GM12874 (cell line): ENCODE data around the gene HTR3C.

ENCODE experiments used
- TF ChIP-seq, protein P1 (sequence below): IDR thresholded peaks from 2 replicates; pipeline ENCODE4 v1.5.1; 2011; ENCODE audit warnings: low read depth, mild to moderate bottlenecking, control low read depth, low read length, moderate library complexity; ENCODE audit not compliant: insufficient read depth

Gene HTR3C

DNA sequence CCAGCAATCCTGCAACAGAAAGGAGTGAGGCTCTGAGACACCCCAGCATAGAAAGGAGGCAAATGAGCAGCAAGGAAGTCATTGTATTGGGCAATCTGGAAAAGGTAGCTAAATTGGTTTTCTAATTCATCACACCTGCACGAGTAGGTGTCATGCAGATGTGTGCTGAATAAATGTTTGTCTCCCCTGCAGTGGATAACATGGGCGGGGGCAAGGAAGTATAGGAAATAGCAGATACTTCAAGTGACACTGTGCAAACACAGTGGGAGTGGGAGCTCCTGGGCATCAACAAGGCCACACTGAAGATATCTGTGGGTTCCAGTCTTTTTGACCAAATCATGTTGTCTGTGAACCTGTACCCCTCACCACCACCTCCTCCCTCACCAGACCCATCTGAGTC, 29.6 kb downstream of the HTR3C start:
- TF ChIP-seq, protein P1, sequence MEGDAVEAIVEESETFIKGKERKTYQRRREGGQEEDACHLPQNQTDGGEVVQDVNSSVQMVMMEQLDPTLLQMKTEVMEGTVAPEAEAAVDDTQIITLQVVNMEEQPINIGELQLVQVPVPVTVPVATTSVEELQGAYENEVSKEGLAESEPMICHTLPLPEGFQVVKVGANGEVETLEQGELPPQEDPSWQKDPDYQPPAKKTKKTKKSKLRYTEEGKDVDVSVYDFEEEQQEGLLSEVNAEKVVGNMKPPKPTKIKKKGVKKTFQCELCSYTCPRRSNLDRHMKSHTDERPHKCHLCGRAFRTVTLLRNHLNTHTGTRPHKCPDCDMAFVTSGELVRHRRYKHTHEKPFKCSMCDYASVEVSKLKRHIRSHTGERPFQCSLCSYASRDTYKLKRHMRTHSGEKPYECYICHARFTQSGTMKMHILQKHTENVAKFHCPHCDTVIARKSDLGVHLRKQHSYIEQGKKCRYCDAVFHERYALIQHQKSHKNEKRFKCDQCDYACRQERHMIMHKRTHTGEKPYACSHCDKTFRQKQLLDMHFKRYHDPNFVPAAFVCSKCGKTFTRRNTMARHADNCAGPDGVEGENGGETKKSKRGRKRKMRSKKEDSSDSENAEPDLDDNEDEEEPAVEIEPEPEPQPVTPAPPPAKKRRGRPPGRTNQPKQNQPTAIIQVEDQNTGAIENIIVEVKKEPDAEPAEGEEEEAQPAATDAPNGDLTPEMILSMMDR = no peak

- TF ChIP-seq, protein P1 = no peak
Observed at GRCh38 chr3:184085389-184085852, 32.6 kb downstream of the HTR3C start.

DNA sequence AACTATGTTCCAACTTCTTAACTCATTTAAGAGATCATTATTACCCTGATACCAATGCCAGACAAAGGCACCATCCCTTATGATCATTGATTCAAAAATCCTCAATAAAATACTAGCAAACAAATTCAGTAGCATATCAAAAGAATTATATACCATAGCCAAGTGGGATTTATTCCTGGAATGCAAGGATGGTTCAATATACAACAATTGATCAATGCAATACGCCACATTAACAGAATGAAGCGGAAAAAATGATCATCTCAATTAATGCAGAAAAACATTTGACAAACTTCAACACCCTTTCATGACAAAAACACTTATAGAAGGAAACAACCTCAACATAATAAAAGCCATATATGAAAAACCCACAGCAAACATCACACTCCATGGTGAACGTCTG, 39.4 kb downstream of the HTR3C start:
- TF ChIP-seq, protein P1 = no peak

- TF ChIP-seq, protein P1 = no peak
Observed at GRCh38 chr3:184096811-184097383, 44.0 kb downstream of the HTR3C start, which contains the start of gene HTR3E. HTR3E (plus strand) TSS chr3:184097064; CDS start chr3:184097530, 466 bp downstream.

DNA sequence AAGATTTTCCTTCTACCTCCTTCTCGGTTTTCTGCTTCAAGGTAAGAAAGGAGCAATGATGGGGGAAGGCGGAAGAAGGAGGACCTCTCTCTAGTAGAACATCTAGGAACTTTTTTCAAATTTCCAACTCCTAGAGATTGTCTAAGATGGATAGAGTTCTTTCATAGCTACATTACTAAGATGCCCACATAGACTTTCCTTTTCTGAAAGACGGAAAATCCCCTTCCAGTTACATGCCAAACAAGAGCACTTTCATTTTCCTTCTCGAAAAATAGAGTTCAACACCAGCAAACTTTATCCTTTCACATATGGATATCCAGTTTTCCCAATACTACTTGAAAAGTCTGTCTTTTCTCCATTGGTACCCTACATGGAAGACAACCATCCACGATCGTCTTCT, 44.7 kb downstream of the HTR3C start:
- TF ChIP-seq, protein P1 = no peak

DNA sequence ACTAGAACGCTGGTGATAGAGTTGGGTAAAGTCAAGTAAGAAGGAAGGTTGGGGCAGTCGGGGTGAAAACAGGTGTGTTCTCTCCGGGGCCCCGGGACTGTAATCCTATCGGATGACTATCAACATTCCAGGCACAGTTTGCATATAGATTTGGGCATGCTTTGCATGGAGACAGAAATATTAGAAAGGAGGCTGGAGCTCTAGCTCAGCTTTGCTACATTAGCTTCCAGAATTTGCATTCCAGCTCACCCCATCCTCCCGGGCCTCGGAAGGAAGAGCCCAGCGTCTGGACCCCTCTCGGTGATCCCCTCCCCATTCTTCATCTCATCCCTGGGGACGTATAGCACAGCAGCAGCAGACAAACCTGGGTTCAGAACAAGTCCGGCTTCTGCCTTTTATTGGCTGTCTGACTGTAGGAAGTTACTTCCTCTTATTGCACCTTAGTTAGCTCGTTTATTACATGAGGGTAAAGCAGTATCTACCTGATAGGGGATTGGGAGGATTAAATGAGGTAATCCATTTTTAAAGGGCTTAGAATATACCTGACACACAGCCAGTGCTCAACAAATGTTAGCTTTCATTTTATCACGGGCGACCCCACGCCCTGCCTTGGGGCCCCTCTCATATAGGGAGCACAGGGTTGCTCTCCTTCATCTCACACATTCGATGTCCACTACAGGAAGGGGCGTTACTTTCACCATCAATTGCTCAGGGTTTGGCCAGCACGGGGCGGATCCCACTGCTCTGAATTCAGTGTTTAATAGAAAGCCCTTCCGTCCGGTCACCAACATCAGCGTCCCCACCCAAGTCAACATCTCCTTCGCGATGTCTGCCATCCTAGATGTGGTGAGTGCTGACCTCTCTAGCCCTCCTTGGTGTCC, 47.2 kb downstream of the HTR3C start:
- TF ChIP-seq, protein P1 = no peak
